ENCODE results near the gene SYT10.
"Not testable (repeated sequence)": the region's sequence is repeated elsewhere in the genome, so short reads cannot be mapped to it uniquely, and the experiment has no call there.

Gene SYT10

GRCh38 chr12:33432992-33433391 lies 6.6 kb downstream of the SYT10 start:
- H3K4me3 ChIP-seq (ENCODE audit: control insufficient read depth, low read depth, low read length) = no peak overlapping the region
- TF ChIP-seq CTCF (IDR thresholded peaks at IDR 0.05; ENCODE audit: control insufficient read depth, insufficient read depth, low read depth, low read length, missing control alignments) = no peak
- no peak for DNase-seq (ENCODE audit: low read depth)

GRCh38 chr12:33431648-33432047 lies 8.0 kb downstream of the SYT10 start:
- no peak for DNase-seq (ENCODE audit: low read depth)
- no peak overlapping the region for H3K4me3 ChIP-seq (ENCODE audit: control insufficient read depth, low read depth, low read length)
- no peak for TF ChIP-seq CTCF (IDR thresholded peaks at IDR 0.05; ENCODE audit: control insufficient read depth, insufficient read depth, low read depth, low read length, missing control alignments)

GRCh38 chr12:33429468-33429867 lies 10.2 kb downstream of the SYT10 start:
- TF ChIP-seq CTCF (IDR thresholded peaks at IDR 0.05; ENCODE audit: control insufficient read depth, insufficient read depth, low read depth, low read length, missing control alignments) = no peak
- H3K4me3 ChIP-seq (ENCODE audit: control insufficient read depth, low read depth, low read length) = no peak overlapping the region
- no peak for DNase-seq (ENCODE audit: low read depth)

GRCh38 chr12:33427071-33427470 lies 12.5 kb downstream of the SYT10 start:
- no peak for DNase-seq (ENCODE audit: low read depth)
- H3K4me3 ChIP-seq (ENCODE audit: control insufficient read depth, low read depth, low read length) = no peak overlapping the region

GRCh38 chr12:33423706-33424105 lies 15.9 kb downstream of the SYT10 start:
- TF ChIP-seq CTCF (IDR thresholded peaks at IDR 0.05; ENCODE audit: control insufficient read depth, insufficient read depth, low read depth, low read length, missing control alignments) = no peak
- no peak overlapping the region for H3K4me3 ChIP-seq (ENCODE audit: control insufficient read depth, low read depth, low read length)
- no peak for DNase-seq (ENCODE audit: low read depth)

More at GRCh38 chr12:33427071-33427470, 12.5 kb downstream of the SYT10 start:
- no peak for TF ChIP-seq CTCF (IDR thresholded peaks at IDR 0.05; ENCODE audit: control insufficient read depth, insufficient read depth, low read depth, low read length, missing control alignments)

GRCh38 chr12:33412410-33412809 lies 27.2 kb downstream of the SYT10 start:
- not testable (repeated sequence) for DNase-seq (ENCODE audit: low read depth); H3K4me3 ChIP-seq (ENCODE audit: control insufficient read depth, low read depth, low read length)

- no peak overlapping the region for H3K4me3 ChIP-seq (ENCODE audit: control insufficient read depth, low read depth, low read length)
- no peak for DNase-seq (ENCODE audit: low read depth)
- TF ChIP-seq CTCF (IDR thresholded peaks at IDR 0.05; ENCODE audit: control insufficient read depth, insufficient read depth, low read depth, low read length, missing control alignments) = no peak
Observed at GRCh38 chr12:33383503-33383902, 56.1 kb downstream of the SYT10 start.
